Measurements from ENCODE around the gene IMPG1.

GRCh38 chr6:75876152-75876551 is 196.3 kb downstream of the IMPG1 start:
- TF ChIP-seq CTCF (conservative IDR thresholded peaks at IDR 0.05; ENCODE audit: low read length) (no peak), EZH2phosphoT487 (IDR thresholded peaks at IDR 0.05; ENCODE audit: borderline replicate concordance, low read depth, low read length) (no peak)

All from OCI-LY7 (cell line).